ENCODE measurements around the gene GPR107.
A peak's percentile ranks its signal among the peaks of the same experiment; 100 is the strongest.

Gene GPR107

GRCh38 chr9:130139251-130139650, 85.5 kb downstream of the GPR107 start:
- DNase-seq, result no peak

- no peak for DNase-seq
These were observed 87.0 kb downstream of the GPR107 start for GRCh38 chr9:130140706-130141105.

DNA sequence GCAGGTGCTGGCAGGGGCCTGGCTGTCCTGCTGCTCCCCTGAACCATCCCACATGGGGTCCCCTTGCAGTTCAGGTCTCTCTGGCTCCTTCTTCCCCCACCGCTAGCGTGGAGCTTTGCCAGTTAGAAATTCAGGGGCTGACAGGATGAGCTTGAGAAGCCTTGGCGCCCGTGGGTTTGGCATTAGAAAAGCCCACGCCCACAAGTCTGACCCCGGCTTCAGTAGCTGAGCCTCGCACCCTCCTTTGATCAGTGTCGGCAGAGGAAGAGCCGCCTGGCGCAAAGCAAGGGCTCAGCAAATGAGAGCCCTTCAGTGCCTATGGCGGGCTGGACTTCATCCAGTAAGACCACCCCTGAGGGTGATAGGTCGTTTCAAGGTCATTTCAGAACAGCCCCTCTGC, 88.3 kb downstream of the GPR107 start:
- DNase-seq, result no peak

DNA sequence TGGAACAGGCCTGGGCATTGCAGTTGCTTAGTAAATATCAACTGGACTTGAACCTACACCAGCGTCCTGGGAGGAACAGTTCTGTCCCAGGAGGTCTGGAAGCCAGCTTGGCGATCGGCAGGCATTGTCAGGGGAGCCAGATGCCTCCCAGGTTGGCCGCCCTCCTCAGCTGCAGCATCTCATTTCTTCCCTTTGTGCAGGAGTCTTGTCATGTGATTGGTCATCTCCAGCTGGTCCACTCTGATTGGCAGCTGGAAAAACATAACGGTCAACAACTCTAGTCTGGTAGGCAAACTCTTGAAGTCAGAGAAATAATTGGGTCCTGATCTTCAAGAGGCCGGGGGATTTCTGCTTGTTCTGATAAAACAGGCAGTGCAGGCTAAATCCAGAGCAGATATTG, 88.9 kb downstream of the GPR107 start:
- DNase-seq, result no peak

DNA sequence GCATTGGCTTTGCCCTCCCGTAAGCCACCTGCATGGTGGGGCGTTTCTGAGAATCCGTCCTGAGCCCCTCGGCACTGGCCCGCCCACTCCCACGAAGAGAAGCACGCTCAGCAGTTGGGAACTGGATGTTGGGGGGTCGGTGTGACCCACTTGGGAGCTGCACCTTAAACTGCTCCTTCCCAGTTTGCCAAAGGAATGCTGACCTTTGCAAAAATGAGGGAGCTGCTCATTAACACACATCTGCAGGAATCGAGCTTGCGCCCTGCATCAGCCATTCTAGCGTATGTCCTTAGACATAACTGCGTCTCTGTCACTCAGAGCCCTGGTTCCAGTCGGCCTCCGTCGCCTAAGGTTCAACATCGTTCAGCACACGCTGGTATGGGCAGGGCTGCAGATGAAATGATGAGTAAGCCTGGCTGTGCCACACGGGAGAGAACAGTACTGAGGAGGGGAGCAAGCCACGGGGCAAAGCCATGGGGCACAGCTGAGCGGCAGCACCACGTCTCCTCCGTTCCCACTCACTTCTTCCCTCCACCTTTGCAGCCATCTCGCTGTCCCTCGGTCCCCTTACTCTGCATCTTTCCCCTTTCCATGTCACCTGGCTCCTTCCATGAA, 89.7 kb downstream of the GPR107 start:
- no peak for DNase-seq

DNA sequence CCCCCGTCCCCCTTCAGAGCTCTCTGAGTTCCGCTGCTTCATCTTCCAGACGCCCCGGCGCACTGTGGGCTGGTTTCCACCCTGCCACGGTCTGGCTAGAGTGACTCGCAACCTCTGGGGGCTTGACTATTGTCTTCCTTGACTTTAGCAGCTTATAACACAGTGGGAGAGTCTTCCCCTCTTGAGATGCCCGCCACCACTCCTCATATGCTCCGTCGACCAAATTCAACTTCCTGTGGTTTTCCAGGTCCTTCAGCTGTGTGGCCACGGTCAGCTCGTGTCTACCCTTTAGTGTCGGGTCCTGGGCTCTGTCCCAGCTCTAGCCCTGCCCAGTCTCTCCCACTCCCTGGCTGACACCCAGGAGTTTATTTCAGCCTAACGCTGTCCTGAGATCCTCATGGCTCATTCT, 90.3 kb downstream of the GPR107 start:
- DNase-seq, result peak; percentile 82

GRCh38 chr9:130144703-130145102, 91.0 kb downstream of the GPR107 start:
- DNase-seq, result no peak

DNA sequence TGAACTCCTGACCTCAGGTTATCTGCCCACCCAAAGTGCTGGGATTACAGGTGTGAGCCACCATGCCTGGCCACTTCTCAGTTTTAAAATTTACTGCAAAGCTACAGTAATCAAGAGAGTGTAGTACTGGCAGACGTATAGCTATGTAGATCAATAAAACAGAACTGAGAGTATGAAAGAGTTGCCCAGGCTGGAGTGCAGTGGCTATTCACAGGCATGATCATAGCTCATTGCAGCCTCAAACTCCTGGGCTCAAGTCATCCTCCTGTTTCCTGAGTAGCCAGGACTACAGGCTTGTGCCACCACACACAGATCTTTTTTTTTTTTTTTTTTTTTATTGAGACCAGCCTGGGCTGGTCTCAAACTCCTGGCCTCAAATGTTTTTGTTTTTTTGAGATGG, 92.0 kb downstream of the GPR107 start:
- DNase-seq, result no peak

GRCh38 chr9:130147198-130147597, 93.5 kb downstream of the GPR107 start:
- DNase-seq, result no peak

GRCh38 chr9:130147910-130148309, 94.2 kb downstream of the GPR107 start:
- no peak for DNase-seq

- DNase-seq, result no peak
These were observed 95.3 kb downstream of the GPR107 start for GRCh38 chr9:130149031-130149430.

DNA sequence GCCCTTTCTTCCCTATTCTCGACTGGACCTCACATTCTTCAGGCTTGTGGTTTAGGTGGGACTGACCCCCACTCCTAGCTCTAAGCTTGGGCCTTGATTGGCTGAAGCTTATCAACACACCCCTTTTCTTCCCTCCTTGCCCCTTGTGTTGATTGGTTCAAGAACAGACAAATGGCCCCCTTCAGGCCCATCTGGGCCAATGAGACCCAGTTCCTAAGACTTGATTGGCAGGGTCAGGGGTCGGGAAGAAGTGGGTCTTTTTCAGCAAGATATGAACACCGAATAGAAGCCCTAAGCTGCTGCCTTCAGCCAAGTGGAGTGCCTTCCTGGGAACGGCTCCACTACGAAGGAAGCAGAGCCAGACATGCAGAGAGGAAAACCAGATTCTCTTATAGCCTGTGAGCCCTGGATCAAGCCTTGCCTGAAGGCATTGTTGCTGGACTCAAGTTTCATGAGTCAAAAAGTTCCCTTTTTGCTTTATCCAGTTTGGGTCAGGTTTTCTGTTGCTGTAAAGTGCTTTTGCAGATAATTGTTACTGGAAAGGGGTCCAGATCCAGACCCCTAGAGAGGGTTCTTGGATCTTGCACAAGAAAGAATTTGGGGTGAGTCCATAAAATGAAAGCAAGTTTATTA, 96.1 kb downstream of the GPR107 start:
- DNase-seq, result no peak

DNA sequence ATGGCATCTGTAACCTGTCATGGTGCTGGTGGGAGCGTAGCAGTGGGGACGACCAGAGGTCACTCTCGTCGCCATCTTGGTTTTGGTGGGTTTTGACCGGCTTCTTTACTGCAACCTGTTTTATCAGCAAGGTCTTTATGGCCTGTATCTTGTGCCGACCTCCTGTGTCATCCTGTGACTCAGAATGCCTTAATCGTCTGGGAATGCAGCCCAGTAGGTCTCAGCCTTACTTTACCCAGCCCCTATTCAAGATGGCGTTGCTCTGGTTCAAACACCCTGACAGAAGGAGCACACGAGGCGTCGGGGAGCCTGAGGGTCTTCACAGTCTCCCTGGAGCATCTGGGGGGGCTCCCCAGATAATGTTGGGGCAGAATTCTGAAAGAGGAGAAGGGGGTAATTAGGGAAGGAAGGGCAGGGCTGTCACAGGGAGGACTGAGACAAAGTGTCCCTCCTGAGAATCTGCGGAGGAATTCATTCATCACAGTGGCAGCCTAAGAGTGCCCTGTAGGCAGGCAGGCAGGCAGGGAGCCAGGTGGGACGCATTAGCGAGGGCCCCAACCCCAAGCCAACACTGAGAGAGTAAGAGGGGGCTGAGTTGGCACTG, 97.2 kb downstream of the GPR107 start:
- DNase-seq, result peak; percentile 85

DNA sequence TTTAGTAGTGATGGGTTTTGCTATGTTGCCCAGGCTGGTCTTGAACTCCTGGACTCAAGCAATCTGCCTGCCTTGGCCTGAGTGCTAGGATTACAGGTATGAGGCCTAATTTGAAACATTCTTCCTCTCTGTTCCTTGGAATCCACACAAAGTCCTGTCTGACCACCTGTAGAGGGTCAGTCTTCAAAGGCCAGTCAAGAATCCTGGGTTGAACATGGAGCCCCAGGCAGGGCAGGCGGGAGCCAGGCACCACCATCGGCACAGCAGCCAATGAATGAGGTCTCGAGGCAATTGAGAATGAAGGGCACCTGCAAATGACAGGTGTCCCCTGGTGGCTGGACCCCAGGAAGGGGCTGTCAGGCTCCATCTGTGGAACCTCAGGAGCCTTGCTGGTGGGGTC, 101.1 kb downstream of the GPR107 start:
- no peak for DNase-seq

DNA sequence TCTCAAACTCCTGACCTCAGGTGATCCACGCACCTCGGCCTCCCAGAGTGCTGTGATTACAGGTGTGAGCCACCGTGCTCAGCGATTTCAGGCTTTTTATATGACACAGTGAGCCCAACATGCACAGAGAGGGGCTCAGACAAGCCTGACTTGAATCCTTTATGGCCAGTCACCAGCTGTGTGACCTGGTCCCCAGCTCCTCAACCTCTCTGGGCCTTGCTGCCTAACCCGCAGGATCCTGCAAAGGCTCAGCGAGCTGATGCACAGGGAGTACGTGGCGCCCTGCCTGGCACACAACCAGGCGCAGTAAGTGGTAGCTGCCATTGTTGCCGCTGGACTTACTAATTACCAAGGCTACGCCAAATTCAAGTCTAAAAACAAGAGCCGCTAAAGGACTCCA, 101.9 kb downstream of the GPR107 start:
- DNase-seq, result no peak

GRCh38 chr9:130156672-130157071, 103.0 kb downstream of the GPR107 start:
- peak; percentile 55 for DNase-seq

- DNase-seq, result no peak
These were observed 103.4 kb downstream of the GPR107 start for GRCh38 chr9:130157079-130157478.

DNA sequence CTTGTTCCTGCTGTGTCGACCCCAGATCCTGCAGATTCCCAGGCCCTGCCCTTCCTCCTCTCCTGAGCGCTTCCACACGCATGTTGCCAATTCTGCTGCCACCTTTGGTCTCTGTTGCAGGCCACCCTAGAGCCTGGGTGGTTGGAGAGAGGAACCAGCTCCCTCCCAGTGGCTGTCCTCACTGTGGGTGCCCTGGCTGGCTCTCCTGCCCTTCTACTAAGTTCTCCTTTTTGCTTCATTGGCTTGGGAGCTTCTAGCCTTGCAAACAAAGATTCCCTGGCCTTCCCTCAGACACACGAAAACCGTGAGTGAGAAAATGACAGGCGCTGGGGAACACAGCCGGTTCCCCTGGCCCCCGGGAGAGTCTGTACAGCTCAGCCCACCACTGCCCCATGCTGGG, 104.3 kb downstream of the GPR107 start:
- no peak for DNase-seq

DNA sequence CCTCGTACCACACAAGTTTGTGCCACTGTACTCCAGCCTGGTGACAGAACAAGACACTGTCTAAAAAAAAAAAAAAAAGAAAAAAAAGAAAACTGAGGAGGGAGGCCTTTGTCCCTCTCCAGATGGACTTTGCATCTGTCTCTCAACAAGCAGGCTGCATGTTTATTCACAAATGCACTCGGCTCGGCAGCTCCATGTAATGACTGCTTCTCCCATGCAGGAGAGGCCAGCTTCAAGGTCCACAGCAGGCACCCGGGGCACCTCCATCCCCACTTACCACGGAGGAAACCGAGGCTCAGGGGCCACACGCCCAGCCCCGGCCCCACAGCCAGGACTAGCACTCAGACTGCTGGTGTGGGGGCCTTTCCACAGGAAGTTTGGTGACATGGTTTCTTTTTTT, 105.4 kb downstream of the GPR107 start:
- DNase-seq, result no peak

DNA sequence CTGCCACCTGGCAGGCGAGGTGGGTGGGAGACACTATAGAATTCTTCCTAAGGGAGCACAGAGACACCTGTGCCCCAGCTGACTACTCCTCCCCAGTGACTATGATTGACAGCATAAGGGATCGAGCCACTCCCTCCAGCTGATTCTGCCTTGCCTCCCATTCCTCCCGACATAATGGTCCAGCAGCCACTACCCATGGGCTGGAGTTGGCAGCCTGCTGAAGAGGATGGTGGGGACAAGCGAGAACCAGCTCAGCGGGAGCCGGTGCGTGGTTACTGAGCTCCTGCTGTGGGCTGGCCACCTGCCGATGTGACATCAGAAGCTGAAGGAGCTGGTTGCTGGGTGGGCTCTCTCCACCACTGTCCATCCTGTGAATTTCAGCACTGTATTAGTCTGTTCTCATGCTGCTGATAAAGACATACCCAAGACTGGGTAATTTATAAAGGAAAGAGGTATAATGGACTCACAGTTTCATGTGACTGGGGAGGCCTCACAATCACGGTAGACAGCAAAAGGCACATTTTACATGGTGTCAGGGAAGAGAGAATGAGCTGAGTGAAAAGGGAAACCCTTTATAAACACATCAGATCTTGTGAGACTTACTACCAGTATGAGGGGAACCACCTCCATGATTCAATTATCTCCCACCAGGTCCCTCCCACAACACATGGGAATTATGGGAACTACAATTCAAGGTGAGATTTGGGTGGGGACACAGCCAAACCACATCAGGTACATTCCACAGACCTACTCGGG, 106.4 kb downstream of the GPR107 start:
- no peak for DNase-seq

DNA sequence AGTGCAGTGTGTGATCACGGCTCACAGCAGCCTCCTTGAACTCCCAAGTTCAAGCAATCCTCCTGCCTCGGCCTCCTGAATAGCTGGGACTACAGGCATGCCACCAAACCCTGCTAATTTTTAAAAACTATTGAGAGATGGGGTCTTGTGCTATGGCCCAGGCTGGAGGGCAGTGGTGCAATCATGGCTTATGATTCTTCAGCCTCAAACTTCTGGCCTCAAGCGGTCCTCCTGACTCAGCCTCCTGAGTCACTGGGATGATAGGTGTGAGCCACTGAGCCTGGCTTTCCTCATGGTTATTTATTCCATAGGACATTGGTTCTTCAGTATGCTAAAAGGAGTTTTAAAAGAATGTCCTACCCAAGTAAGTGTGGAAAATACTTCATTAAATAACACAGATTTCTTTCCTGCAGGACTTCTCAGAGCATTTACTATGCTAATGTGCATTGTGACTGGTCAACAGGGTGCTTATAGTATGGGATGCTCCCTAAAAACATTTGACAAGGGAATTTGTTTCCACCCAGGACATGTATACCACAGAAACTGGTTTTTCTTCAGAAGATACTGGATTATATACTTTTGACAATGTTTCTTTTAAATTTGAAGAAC, 107.3 kb downstream of the GPR107 start:
- no peak for DNase-seq

- no peak for DNase-seq
These were observed 111.9 kb downstream of the GPR107 start for GRCh38 chr9:130165579-130165978.

DNA sequence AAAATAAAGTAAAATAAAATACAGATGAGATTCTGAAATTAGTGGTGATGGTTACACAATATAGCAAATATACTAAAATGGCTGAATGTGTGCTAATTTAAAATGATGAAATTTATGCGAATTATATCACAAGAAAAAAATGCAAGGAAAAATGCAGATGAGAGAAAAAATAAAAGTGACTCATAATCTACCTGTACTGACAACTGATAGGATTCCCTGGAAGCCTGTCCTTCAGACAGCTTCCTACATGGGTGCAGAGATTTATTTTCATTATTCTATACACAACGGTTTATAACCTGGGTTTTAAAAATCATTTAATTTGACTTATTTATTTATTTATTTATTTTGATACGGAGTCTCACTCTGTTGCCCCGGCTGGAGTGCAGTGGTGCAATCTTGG, 112.7 kb downstream of the GPR107 start:
- no peak for DNase-seq

- DNase-seq, result peak; percentile 87
These were observed 114.2 kb downstream of the GPR107 start for GRCh38 chr9:130167927-130168326.

All from islet precursor cell (in vitro differentiated cells).